Stimulated activated CD8-positive, alpha-beta memory T cell treated with anti-CD3 and anti-CD28 coated beads, Interleukin-4, amount 100 ng/mL, for 48 hours (primary cell): ENCODE measurements around the gene BAZ2B.

Experiments
- DNase-seq: peaks from one replicate; pipeline ENCODE4 v3.0.0-alpha.2; 2020

BAZ2B gene

GRCh38 chr2:159526433-159526832 is 89.9 kb downstream of the BAZ2B start:
- DNase-seq: no peak

DNA sequence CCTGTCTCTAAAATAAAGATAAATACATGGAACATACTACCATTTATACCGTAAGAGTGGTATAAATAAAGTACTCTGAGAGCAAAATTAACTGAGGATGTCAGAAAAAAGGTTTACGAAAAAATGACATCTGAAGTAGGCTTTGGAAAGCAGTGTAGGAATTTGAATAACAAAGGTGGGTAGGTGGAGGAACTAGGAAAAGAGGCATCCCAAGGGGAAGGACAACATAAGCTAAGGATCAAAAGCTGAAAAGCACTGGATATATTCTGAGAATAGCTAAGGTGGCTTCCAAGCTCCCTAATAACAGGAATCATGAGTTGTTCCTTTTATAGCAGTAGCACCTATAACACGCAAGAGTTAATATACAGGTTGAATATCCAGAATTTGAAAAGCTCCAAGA is 91.3 kb downstream of the BAZ2B start:
- no peak for DNase-seq

DNA sequence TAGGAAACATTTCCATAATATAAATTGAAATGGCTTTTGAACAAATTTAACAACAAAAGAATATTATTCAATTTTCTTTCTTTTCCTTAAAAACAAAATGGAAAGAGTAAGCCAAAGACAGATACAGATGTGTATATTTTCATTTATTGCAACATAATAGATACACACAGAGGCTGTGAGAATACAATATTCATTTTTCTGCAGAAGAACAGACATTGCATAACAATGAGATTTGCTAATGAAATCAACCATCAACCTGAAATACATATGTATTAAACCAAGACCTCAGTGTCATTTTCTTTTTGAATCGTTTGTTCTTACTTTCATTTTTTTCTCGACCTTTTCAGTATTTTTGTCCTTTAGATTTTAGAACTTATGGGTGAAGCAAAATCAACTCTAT is 95.1 kb downstream of the BAZ2B start:
- no peak for DNase-seq

DNA sequence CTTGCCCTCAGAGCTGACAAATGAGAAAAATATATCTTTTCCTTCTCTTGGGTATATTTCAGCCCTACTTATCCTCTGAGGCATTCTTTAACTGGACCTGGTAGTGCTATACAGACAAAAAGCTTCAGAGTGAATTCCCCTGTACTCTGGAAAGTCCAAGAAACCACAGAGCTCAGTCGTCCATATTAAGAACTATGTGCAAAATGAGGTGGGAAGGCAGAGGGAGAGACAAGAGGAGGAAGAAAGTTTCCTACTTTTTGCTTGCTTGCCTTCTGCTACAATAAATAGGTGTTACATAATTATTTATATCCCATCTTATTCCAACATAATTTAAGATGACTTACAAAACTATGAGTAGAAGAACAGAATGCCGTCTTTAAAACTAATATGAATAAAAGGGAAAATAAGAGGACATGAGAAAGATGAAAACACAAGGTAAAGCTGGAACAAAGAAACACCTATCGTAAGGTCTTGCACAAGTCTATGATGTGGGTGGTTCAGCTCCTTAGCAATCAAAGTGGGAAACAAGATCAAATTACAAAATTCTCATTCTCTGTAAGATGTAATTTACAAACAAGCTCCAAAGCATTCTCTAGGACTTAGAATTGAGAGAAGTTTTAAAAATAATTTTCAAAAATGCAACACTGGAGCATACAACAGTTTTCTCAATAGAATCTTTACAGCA is 97.9 kb downstream of the BAZ2B start:
- no peak for DNase-seq

DNA sequence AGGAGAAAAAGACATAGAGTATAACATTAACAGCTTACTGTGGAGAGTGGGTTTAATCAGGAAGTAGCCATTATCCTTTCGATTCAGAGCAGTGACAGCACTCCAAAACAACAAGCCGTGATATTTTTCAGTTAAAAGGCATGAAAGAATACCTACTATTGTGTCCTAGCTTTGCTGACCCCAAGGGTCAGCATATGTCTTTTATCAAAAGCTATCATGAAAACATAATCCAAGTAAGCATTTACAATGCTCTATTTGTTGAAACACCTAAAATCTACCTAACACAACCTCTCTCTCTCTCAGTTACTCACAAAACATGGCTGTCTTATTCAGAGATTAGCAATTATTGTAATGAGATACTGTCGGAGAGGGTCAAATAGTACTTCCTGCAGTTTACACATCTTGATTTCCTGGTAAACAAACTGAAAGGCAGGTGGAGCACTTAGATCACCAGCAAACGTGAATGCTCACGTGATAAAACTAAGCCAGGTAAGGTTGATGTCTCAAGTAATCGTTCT is 100.0 kb downstream of the BAZ2B start:
- DNase-seq: no peak

DNA sequence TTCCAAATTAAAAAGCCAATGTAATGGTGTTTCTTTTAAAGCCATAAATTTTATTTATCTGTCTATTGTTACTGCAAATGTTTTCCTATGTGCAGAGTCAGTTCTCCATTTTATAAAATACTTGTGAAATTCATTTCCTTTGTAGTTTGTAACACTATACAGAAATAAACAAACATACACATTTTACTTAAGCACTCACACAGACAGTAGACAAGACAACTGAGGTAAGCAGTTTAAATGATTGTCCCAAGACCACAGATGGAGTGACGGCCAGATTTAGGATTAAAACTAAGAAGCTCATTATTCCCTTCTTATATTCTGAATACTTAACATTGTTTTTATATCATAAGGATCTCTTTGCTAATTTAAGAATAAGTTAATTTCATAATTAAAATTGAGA is 100.9 kb downstream of the BAZ2B start:
- DNase-seq: no peak

GRCh38 chr2:159513745-159514144 is 102.6 kb downstream of the BAZ2B start:
- DNase-seq: no peak

DNA sequence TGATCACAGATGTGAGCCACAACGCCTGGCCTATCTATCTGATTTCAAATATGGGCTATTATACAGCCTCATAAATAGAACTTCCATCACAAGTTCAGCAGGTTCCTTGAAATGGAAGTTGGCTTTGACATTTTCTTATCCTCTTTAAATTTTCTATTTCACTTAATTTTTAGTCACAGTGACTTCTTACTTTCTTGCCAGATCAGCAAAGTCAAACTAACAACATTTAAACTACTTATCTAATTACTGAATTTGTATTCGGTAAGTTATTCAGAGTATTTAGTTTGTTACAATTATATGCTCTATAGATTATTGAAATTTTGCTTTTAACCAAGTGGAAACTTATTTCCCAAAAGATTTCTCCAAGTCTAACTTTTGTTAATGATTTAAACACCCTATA is 108.2 kb downstream of the BAZ2B start:
- DNase-seq: no peak

DNA sequence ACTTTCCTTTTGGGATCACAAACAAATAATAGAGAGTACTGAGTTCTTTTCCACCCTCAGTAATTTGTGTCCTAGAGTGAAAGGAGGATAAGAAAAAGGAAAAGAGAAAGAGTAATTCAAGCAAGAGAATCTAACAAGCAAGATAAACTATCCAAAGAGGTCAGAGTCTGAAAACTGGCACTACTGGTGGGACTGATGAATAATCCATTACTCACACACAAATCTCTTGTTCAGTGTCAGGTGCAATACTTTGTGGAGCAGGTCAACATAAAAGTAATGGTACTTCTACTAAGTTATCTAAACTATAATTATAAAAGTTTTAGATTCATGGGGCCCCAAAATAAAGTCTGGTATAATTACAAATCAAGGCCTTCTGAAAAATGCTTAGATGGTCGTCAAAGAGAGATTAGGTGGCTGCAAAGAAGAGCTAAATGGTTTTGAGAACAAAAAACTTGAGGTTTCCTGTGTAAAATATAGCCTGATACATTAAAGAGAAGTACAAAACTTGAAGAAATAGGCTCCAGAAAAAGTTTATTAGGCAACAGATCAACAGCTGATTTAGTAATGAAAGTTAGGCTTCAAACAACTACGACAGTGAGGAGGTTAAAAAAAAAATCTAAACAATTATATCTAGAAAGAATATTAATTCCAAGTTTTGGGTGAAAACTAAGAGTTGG is 109.4 kb downstream of the BAZ2B start:
- DNase-seq: no peak

- DNase-seq: no peak
Observed at GRCh38 chr2:159506202-159506601, 110.1 kb downstream of the BAZ2B start.

DNA sequence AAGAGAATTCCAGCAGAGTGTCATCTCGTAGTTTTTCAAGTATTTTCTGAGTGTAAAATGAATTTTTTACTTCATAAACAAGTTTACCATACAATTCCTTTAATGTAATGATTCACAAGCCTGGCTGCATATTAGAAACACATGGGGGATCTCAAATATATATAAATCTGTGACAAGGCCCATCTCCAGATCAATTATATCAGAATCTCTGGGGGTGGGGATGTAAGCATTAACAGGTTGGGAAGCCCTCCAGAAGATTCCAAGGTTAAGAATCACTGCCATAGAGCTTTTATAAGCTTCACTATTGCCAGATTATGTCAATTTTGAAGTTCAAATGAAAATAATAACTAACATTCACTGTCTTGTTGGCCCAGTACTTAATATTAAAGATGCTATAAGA is 111.2 kb downstream of the BAZ2B start:
- no peak for DNase-seq

DNA sequence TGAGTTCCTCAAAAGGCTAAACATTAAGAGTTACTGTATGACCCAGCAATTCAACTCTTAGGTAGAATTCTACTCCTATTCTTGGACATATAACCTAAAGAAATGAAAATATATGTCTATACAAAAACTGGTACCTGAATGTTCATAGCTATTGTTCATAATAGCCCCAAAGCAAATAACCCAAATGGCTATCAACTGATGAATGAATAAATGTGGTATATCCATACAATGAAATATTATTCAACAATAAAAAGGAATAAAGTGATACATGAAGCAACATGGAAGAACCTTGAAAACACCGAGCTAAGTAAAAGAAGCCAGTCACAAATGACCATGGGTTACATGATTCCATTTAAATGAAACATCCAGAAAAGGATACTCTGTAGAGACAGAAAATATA is 114.6 kb downstream of the BAZ2B start:
- no peak for DNase-seq

GRCh38 chr2:159497847-159498246 is 118.5 kb downstream of the BAZ2B start:
- no peak for DNase-seq

- no peak for DNase-seq
Observed at GRCh38 chr2:159497256-159497655, 119.1 kb downstream of the BAZ2B start.

DNA sequence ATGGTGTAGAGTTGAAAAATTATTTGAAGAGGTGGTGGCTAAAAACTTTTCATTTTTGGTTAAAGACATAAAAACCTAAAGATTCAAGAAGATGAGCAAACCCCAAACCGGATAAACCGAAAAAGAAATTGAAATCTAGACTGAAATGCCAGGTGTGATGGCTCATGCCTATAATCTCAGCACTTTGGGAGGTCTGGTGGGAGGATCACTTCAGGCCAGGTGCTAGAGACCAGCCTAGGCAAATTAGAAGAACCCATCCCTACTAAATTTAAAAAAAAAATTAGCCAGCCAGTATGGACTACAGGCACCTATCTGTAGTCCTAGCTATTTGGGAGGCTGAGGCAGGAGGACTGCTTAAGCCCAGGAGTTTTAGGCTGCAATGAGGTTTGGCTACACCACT is 126.9 kb downstream of the BAZ2B start:
- no peak for DNase-seq

- DNase-seq: no peak
Observed at GRCh38 chr2:159484532-159484931, 131.8 kb downstream of the BAZ2B start.

DNA sequence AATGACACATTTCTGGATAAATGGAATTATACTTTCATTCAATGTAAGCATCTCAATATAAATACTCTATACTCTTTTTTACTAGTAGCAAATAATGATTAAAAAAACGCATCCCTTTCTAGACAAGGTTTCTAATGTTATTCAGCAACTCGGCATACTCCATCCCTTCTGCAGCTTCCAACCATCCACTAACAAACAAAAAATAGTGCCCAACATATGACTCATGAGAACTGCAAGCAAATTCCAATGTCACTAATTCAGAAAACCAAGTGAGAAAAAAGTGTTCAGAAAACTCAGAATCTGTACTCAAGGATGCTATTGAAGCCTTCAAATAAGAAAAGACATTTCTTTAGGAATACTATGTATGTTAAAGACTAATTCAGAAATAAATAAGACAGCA is 140.0 kb downstream of the BAZ2B start:
- no peak for DNase-seq

- no peak for DNase-seq
Observed at GRCh38 chr2:159475793-159476192, 140.6 kb downstream of the BAZ2B start.

GRCh38 chr2:159471340-159471739 is 145.0 kb downstream of the BAZ2B start:
- no peak for DNase-seq

- DNase-seq: no peak
Observed at GRCh38 chr2:159468257-159468656, 148.1 kb downstream of the BAZ2B start.

DNA sequence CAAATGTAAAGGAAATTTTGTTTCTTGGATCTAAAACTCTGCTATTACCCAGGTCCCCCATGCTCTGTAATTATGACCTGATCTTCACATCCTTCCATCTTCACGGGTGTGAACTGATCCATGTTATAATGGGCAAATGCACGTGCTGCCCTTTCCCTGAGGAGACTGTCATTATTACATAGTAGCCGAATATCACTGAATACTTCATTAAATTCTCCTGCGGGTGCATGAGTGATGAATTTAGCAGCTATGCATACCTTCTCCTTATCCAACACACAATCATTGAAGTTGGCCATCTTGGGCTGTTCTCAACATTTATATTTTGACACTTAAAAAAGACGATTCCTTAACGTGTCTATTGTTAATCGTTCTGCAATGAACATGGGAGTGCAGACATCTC is 153.4 kb downstream of the BAZ2B start:
- no peak for DNase-seq

- no peak for DNase-seq
Observed at GRCh38 chr2:159462201-159462785, 154.1 kb downstream of the BAZ2B start.

- no peak for DNase-seq
Observed at GRCh38 chr2:159461076-159461475, 155.3 kb downstream of the BAZ2B start.

GRCh38 chr2:159460227-159460626 is 156.1 kb downstream of the BAZ2B start:
- DNase-seq: no peak
